Measurements from ENCODE around the gene GDE1. TPM values are rescaled to one million over a fixed set of nuclear protein-coding genes. Genes with fewer than 3 reads are reported as not detected.
A peak's percentile ranks its signal among the peaks of the same experiment; 100 is the strongest.

The GDE1 gene
- total RNA-seq, 3 donors from 2014 or later (not counting 1 experiment from before 2014, with no cell fraction given), result 35.5 to 40.4 (median 35.9) TPM

DNA sequence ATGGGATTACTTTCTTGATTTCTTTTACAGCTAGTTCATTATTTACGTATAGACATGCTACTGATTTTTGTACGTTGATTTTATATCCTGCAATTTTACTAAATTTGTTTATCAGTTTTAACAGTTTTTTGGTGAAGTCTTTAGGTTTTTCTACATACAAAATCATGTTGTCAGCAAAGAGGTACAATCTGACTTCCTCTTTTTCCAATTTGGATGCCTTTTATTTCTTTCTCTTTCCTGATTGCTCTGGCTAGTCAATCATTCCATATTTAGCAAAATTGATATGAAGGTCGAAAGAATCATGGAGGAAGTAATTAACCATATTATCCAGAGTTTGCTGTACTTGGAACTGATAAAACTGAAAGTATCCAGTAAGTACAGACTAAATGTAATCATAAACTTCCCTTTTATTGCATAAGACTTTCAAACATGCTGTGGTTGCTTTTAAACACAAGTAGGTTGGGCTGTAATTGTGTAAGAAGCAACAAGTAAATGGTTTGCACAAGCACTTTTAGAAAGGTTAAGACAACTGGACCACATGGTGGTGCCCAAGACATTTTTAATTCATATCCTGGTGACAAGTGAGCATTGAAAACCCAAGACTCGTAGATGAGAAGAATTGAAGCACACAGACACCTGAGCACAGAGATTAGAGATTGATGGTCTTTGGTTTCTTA is 8.4 kb downstream of the GDE1 start:
- H3K36me3 ChIP-seq (ENCODE audit: control insufficient read depth, insufficient read depth, low read length), result peaks cover 37% of the 10 kb centered on the region
- ATAC-seq, result peak in 1 of 3 donors; percentile 48

GRCh38 chr16:19512297-19512696 is 9.6 kb downstream of the GDE1 start:
- intact Hi-C loops (cut with micrococcal nuclease), result no loop called here
- TF ChIP-seq CTCF (IDR thresholded peaks at IDR 0.05), result no peak
- DNase-seq, result no peak
- H3K9me3 Mint-ChIP-seq, result no peaks in the 10 kb centered on the region
- Histone ChIP-seq H3K4me3 (ENCODE audit: low read length) (no peak overlapping the region), H3K27me3 (ENCODE audit: control insufficient read depth, insufficient read depth, low read length) (no peaks in the 10 kb centered on the region), H3K36me3 (ENCODE audit: control insufficient read depth, insufficient read depth, low read length) (peaks cover 44% of the 10 kb centered on the region), H3K27ac (ENCODE audit: low read length) (no peak overlapping the region), H3K4me1 (ENCODE audit: control insufficient read depth, insufficient read depth, low read length) (no peaks in the 10 kb centered on the region), H3K9me3 (ENCODE audit: control insufficient read depth, insufficient read depth, low read length) (no peaks in the 10 kb centered on the region)
- peaks cover 19% of the 10 kb centered on the region for H3K36me3 Mint-ChIP-seq
- no peak overlapping the region for H3K4me3 Mint-ChIP-seq
- no peak for ATAC-seq
- H3K27me3 Mint-ChIP-seq (ENCODE audit: low read depth in 2 of 2), result no peaks in the 10 kb centered on the region
- H3K4me1 Mint-ChIP-seq, result peaks cover 26 to 29% of the 10 kb centered on the region in 2 donors
- no peak overlapping the region for H3K27ac Mint-ChIP-seq

More for the DNA sequence above, 8.4 kb downstream of the GDE1 start:
- Mint-ChIP-seq H3K4me3 (no peak overlapping the region), H3K36me3 (peaks cover 19% of the 10 kb centered on the region), H3K9me3 (no peaks in the 10 kb centered on the region), H3K4me1 (peaks cover 35 to 38% of the 10 kb centered on the region in 2 donors), H3K27me3 (ENCODE audit: low read depth in 2 of 2) (no peaks in the 10 kb centered on the region), H3K27ac (no peak overlapping the region)
- intact Hi-C loops (cut with micrococcal nuclease), result no loop called here
- no peak overlapping the region for H3K4me3 ChIP-seq (ENCODE audit: low read length)
- H3K27me3 ChIP-seq (ENCODE audit: control insufficient read depth, insufficient read depth, low read length), result no peaks in the 10 kb centered on the region
- no peaks in the 10 kb centered on the region for H3K9me3 ChIP-seq (ENCODE audit: control insufficient read depth, insufficient read depth, low read length)
- no peaks in the 10 kb centered on the region for H3K4me1 ChIP-seq (ENCODE audit: control insufficient read depth, insufficient read depth, low read length)
- no peak for DNase-seq
- WGBS (ENCODE audit: insufficient coverage), result 86% methylated on average over 1 of the region's 4 CpGs
- no peak overlapping the region for H3K27ac ChIP-seq (ENCODE audit: low read length)
- no peak for TF ChIP-seq CTCF (IDR thresholded peaks at IDR 0.05)

GRCh38 chr16:19507867-19508266 is 14.0 kb downstream of the GDE1 start:
- intact Hi-C loops (cut with micrococcal nuclease), result no loop called here
- ATAC-seq (no peak), DNase-seq (no peak)
- Mint-ChIP-seq H3K9me3 (no peaks in the 10 kb centered on the region), H3K36me3 (peaks cover 22% of the 10 kb centered on the region), H3K27me3 (ENCODE audit: low read depth in 2 of 2) (no peaks in the 10 kb centered on the region), H3K27ac (no peak overlapping the region), H3K4me3 (no peak overlapping the region), H3K4me1 (peaks cover 5 to 6% of the 10 kb centered on the region in 2 donors)
- H3K27ac ChIP-seq (ENCODE audit: low read length), result no peak overlapping the region
- no peaks in the 10 kb centered on the region for H3K4me1 ChIP-seq (ENCODE audit: control insufficient read depth, insufficient read depth, low read length)
- no peaks in the 10 kb centered on the region for H3K27me3 ChIP-seq (ENCODE audit: control insufficient read depth, insufficient read depth, low read length)
- no peak overlapping the region for H3K4me3 ChIP-seq (ENCODE audit: low read length)
- H3K9me3 ChIP-seq (ENCODE audit: control insufficient read depth, insufficient read depth, low read length), result no peaks in the 10 kb centered on the region
- no peak for TF ChIP-seq CTCF (IDR thresholded peaks at IDR 0.05)
- WGBS (ENCODE audit: insufficient coverage), result 94% methylated on average over 2 of the region's 2 CpGs
- peaks cover 42% of the 10 kb centered on the region for H3K36me3 ChIP-seq (ENCODE audit: control insufficient read depth, insufficient read depth, low read length)

- no peak overlapping the region for H3K4me3 ChIP-seq (ENCODE audit: low read length)
- H3K4me1 ChIP-seq (ENCODE audit: control insufficient read depth, insufficient read depth, low read length), result no peaks in the 10 kb centered on the region
- Mint-ChIP-seq H3K4me1 (peaks cover 0 to 6% of the 10 kb centered on the region in 2 donors), H3K27ac (no peak overlapping the region), H3K27me3 (ENCODE audit: low read depth in 2 of 2) (no peaks in the 10 kb centered on the region), H3K36me3 (peaks cover 22% of the 10 kb centered on the region), H3K4me3 (no peak overlapping the region), H3K9me3 (no peaks in the 10 kb centered on the region)
- ATAC-seq, result no peak
- no peaks in the 10 kb centered on the region for H3K27me3 ChIP-seq (ENCODE audit: control insufficient read depth, insufficient read depth, low read length)
- intact Hi-C loops (cut with micrococcal nuclease), result no loop called here
- peaks cover 47% of the 10 kb centered on the region for H3K36me3 ChIP-seq (ENCODE audit: control insufficient read depth, insufficient read depth, low read length)
- no peak overlapping the region for H3K27ac ChIP-seq (ENCODE audit: low read length)
- DNase-seq, result no peak
- WGBS (ENCODE audit: insufficient coverage), result 95% methylated on average over 3 of the region's 4 CpGs
- H3K9me3 ChIP-seq (ENCODE audit: control insufficient read depth, insufficient read depth, low read length), result no peaks in the 10 kb centered on the region
- no peak for TF ChIP-seq CTCF (IDR thresholded peaks at IDR 0.05)
Measured at GRCh38 chr16:19506965-19507364, 14.9 kb downstream of the GDE1 start.
